KBM-7 (cell line): ENCODE measurements around the gene CPLX3.
A peak's percentile ranks its signal among the peaks of the same experiment; 100 is the strongest.

Source experiments
- DNase-seq: peaks from one replicate; pipeline ENCODE4 v3.0.0-alpha.2; 2015
- in situ Hi-C: fragments of 300-500 bp; cut with MboI; formaldehyde crosslinking; loops from 2 replicates; pipeline ENCODE4 v1.14.3; 2020; ENCODE audit warnings: low sequenced_read_pairs, low pct_unique_long_range_greater_than_20kb, mixed read lengths

The CPLX3 gene

GRCh38 chr15:74799856-74800558 is 26.4 kb upstream of the CPLX3 start:
- peak; percentile 96 for DNase-seq
- in situ Hi-C loops, result loop anchor here (25.0 kb wide), 1 partner anchor 512 kb away; no protein-coding TSS in a partner anchor

- DNase-seq, result no peak
- in situ Hi-C loops, result loop anchor here (25.0 kb wide), 1 partner anchor 512 kb away; no protein-coding TSS in a partner anchor
Observed at GRCh38 chr15:74800559-74801094, 25.8 kb upstream of the CPLX3 start.

- in situ Hi-C loops, result loop anchor here (25.0 kb wide), 1 partner anchor 511 kb away; no protein-coding TSS in a partner anchor
- no peak for DNase-seq
Observed at GRCh38 chr15:74801311-74801997, 25.0 kb upstream of the CPLX3 start.

- no peak for DNase-seq
- in situ Hi-C loops, result loop anchor here (25.0 kb wide), 1 partner anchor 510 kb away; no protein-coding TSS in a partner anchor
Observed at GRCh38 chr15:74802290-74802689, 24.1 kb upstream of the CPLX3 start.

GRCh38 chr15:74802862-74803447 is 23.5 kb upstream of the CPLX3 start:
- DNase-seq, result no peak
- in situ Hi-C loops, result loop anchor here (25.0 kb wide), 1 partner anchor 509 kb away; no protein-coding TSS in a partner anchor

- DNase-seq, result no peak
- in situ Hi-C loops, result loop anchor here (25.0 kb wide), 1 partner anchor 507 kb away; no protein-coding TSS in a partner anchor
Observed at GRCh38 chr15:74804935-74805334, 21.5 kb upstream of the CPLX3 start.

- in situ Hi-C loops, result loop anchor here (25.0 kb wide), 1 partner anchor 505 kb away; no protein-coding TSS in a partner anchor
Observed at GRCh38 chr15:74807282-74807681, 19.1 kb upstream of the CPLX3 start.

GRCh38 chr15:74808078-74808839 is 18.2 kb upstream of the CPLX3 start:
- DNase-seq, result no peak
- in situ Hi-C loops, result loop anchor here (25.0 kb wide), 1 partner anchor 504 kb away; no protein-coding TSS in a partner anchor

More at GRCh38 chr15:74807282-74807681, 19.1 kb upstream of the CPLX3 start:
- no peak for DNase-seq

- in situ Hi-C loops, result loop anchor here (25.0 kb wide), 1 partner anchor 503 kb away; no protein-coding TSS in a partner anchor
- DNase-seq, result no peak
Observed at GRCh38 chr15:74808840-74809229, 17.6 kb upstream of the CPLX3 start.

- in situ Hi-C loops, result loop anchor here (25.0 kb wide), 1 partner anchor 503 kb away; no protein-coding TSS in a partner anchor
- DNase-seq, result no peak
Observed at GRCh38 chr15:74809242-74809641, 17.2 kb upstream of the CPLX3 start.

GRCh38 chr15:74809956-74810355 is 16.5 kb upstream of the CPLX3 start:
- no peak for DNase-seq
- in situ Hi-C loops, result loop anchor here (25.0 kb wide), 1 partner anchor 502 kb away; no protein-coding TSS in a partner anchor

- in situ Hi-C loops, result loop anchor here (25.0 kb wide), 1 partner anchor 500 kb away; no protein-coding TSS in a partner anchor
- DNase-seq, result no peak
Observed at GRCh38 chr15:74812533-74812932, 13.9 kb upstream of the CPLX3 start, which contains the start of gene LMAN1L. Gene LMAN1L (plus strand): TSS chr15:74812835. CDS start chr15:74812855, 20 bp downstream.

GRCh38 chr15:74815121-74815934 is 11.1 kb upstream of the CPLX3 start:
- in situ Hi-C loops, result loop anchor here (25.0 kb wide), 1 partner anchor 497 kb away; no protein-coding TSS in a partner anchor
- no peak for DNase-seq

GRCh38 chr15:74815961-74816360 is 10.5 kb upstream of the CPLX3 start:
- in situ Hi-C loops, result loop anchor here (25.0 kb wide), 1 partner anchor 496 kb away; no protein-coding TSS in a partner anchor
- no peak for DNase-seq

GRCh38 chr15:74816624-74817369 is 9.6 kb upstream of the CPLX3 start:
- DNase-seq, result no peak
- in situ Hi-C loops, result loop anchor here (25.0 kb wide), 1 partner anchor 496 kb away; no protein-coding TSS in a partner anchor

- peak; percentile 76 for DNase-seq
- in situ Hi-C loops, result loop anchor here (25.0 kb wide), 1 partner anchor 495 kb away; no protein-coding TSS in a partner anchor
Observed at GRCh38 chr15:74817370-74817737, 9.1 kb upstream of the CPLX3 start.

GRCh38 chr15:74820056-74820455 is 6.4 kb upstream of the CPLX3 start:
- no peak for DNase-seq
- in situ Hi-C loops, result loop anchor here (25.0 kb wide), 1 partner anchor 492 kb away; no protein-coding TSS in a partner anchor
